Activated T-cell treated with anti-CD3 and anti-CD28 coated beads for 1 hour (primary cell): ENCODE results near the gene ZFP30.
"Not testable (repeated sequence)": the region's sequence is repeated elsewhere in the genome, so short reads cannot be mapped to it uniquely, and the experiment has no call there.

Source experiments
- DNase-seq: peaks from one replicate; pipeline ENCODE4 v3.0.0-alpha.2; 2020; ENCODE audit warnings: low read depth

Gene ZFP30

DNA sequence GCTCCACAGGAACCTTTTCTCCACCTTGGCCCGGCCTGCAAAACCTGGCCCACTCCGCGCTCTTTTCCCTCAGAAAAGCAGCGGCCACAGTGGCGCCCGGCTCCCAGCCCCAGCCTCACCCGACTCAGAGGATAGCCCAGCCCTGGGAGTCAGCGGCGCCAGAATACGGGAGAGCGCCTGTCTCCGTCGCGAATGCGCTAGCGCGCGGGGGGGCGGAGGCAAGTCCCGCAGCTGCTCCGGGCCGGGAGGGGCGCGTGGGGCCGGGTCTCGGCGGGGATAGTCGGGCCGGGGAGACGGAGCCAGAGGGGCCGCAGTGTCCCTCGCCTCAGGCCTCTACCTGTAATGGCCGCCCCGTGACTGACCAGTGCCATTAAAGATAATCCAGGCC lies at the start of gene ZFP30:
Gene ZFP30 (minus strand): TSS at position 165 of the 388 bp plus-strand sequence. CDS start 7,643 bp downstream, outside the sequence.
- DNase-seq = peak; percentile 65

DNA sequence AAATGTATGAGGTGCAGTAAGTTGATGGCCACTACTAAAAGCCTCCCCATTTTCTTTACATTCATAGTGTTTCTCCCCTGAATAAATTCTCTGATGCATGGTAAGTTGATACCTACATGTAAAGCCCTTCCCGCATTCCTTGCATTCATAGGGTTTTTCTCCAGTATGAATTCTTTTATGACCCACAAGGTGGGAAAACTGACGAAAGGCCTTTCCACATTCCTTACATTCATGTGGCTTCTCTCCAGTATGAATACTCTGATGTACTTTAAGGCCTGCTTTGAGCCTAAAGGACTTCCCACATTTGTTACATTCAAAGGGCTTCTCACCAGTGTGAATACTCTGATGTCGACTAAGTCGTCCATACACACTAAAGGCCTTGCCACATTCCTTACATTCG lies 43.8 kb upstream of the ZFP30 start:
- no peak for DNase-seq

DNA sequence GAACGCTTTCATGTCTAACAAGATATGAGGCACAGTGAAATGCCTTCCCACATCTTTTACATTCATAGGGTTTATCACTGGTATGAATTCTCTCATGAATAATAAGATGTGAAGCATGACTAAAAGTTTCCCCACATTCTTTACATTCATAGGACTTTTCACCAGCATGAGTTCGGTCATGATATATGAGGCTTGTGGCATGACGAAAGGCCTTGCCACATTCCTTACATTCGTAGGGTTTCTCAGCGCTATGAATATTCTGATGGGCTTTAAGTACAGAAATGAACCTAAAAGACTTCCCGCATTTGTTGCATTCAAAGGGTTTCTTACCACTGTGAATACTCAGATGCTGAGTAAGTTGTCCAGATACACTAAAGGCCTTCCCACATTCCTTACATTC lies 43.0 kb upstream of the ZFP30 start:
- no peak for DNase-seq

DNA sequence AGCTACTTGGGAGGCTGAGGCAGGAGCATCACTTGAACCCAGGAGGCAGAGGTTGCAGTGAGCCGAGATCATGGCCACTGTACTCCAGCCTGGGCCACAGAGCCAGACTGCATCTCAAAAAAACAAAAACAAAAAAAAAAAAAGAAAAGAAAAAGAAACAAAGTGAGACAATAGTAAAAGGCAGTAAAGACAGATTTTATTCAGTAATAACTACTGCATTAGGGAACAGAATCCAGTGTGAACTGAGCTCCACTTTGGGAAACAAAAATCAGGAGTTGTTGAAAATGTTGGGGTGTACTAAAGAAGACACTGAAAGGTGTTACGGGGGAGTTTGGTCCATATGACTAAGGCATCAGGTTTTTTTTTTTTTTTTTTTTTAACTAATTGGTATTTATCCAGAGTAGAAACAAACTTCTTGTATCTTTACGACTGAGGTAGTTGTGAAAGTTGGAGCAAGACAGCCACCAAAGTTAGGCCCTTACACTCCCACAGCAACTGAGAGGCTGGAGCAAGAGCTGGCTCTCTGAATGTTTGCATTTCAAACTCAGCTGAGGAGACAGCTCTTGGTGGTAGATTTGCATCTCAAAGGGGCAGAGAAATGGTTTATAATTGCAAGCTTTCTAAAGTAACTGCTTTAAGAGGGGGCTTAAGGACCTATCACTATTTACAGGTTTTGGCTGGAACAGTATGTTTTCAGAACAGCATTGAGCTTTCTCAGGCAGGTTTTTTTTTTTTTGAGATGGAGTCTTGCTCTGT lies 40.1 kb upstream of the ZFP30 start:
- DNase-seq = no peak

DNA sequence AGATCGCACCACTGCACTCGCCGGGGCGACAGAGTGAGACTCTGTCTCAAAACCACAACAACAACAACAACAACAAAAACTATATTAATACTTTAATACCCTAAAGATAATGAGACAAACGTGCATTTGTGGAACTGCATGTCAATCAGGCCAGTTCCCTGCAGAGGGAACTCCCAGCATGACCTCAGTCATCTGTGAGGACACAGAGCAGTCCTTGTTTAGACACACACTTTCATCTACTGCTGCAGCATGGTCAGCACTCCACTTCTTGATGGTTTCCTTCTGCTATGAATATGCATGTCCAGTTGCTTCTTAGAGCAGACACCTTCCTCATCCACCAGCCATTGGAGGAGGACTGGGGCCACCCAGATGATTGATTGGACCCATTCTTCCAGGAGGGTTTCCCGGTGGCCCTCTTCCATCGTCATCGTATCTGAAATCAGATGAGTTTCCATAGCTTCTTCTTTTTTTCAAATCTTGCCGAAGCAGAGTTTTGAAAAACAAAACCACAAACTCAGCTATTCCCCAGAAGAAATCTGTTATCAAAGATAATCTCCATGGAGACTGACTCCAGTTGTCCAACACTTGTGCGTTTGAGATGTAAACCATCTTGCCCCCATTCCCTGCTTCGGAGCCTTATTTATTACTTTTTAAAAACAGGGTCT lies 37.8 kb upstream of the ZFP30 start:
- no peak for DNase-seq

DNA sequence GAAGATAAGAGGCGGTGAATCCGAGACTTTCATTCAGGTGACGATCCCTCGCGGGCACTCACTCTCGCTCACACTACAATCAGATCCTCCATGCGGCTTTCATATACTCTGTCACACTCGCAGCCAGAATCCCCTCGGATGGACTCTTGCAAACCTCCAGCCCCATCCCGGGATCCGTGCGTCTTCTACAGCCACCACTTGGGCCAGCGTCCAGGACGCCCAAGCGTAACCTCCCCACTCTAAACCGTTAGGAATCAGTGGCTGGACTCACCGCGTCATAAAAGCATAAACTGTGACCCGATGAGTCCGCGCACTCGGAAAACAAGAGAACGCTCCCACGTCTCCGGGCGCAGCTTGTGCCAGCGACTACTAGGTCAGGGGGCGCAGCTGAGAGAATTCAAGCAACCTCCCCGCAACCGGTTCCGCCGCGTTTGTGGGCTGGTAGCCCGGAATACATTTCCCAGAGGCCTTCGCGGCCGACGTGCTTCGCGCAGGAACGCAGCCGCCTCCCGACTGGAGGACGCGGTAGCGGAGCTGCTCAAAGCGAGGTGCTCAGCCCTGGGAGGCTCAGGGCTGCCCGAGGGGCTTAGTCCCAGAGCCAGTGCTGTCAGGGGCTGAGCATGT lies 36.7 kb upstream of the ZFP30 start:
- peak; percentile 67 for DNase-seq

DNA sequence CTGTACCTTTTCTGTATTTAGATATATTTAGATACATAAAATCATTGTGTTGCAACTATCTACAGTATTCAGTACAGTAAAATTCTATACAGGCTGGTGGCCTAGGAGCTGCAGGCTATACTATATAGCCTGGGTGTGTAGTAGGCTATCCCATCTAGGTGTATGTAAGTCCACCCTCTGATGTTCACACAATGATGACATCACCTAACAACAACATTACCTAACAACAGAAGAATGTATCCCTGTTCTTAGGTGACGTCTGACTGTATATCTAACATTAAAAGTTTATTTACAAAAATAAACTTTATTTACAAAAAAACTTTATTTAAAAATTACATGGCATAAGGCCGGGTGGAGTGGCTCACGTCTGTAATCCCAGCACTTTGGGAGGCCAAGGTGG lies 28.3 kb upstream of the ZFP30 start:
- no peak for DNase-seq

DNA sequence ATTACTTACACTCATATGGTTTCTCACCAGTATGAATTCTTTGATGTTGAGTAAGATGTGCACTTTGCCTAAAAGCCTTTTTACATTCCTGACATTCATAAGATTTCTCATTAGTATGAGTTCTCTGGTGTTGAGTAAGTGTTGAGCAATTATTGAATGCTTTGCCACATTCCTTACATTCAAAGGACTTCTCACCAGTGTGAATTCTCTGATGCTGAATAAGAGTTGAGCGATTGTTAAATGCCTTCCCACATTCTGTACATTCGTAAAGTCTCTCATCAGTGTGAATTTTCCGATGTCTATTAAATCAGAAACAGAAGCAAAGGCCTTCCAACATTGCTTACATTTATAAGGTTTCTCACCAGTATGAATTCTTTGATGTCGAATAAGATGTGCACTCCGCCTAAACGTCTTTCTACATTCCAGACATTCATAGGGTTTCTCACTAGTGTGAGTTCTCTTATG lies 14.2 kb upstream of the ZFP30 start:
- DNase-seq = no peak

DNA sequence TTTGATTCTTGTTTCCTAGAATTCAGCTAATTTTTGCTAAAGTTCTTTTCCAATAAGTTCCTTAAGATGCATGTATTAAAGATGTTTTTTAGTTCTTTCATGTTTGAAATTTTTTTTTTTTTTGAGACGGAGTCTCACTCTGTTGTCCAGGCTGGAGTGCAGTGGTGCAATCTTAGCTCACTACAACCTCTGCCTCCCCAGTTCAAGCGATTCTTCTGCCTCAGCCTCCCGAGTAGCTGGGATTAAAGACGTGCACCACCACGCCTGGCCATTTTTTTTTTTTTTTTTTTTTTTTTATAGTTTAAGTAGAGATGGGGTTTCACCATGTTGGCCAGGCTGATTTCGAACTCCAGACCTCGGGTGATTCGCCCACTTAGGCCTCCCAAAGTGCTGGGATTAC lies 1.9 kb upstream of the ZFP30 start:
- not testable (repeated sequence) for DNase-seq

DNA sequence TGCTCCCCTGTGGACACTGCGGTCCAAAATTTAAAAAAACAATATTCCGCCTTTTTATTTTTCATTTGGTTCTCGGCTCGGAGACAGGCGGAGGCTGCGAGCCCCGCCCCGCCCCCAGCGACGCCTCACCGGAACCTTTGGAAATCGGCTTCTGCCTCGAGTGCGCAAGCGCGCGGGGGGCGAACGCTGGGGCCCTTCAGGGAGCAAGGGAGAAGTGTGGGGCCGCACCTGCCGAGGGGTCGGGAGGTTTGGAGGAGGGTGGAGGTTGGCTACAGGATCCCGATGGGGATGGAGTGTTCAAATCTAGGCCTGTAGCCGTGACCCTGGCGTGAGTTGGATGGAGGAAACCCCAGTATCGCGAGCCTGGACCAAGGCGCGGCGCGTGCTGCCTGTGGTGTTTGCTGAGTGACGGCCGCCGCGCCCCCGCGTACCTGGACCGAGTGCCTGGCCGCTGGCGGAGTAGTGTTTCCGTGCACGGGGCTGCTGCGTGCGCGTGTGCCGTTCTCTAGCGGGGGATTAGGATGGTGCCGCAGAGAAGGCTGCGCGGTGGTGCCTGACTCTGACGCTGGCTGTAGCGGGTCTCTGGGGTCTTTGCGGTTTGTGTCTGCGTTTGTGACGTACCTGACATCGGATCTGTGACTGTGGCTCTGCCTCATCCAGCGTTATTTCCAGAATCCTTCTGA lies 565 bp upstream of the ZFP30 start:
- peak; percentile 82 for DNase-seq

DNA sequence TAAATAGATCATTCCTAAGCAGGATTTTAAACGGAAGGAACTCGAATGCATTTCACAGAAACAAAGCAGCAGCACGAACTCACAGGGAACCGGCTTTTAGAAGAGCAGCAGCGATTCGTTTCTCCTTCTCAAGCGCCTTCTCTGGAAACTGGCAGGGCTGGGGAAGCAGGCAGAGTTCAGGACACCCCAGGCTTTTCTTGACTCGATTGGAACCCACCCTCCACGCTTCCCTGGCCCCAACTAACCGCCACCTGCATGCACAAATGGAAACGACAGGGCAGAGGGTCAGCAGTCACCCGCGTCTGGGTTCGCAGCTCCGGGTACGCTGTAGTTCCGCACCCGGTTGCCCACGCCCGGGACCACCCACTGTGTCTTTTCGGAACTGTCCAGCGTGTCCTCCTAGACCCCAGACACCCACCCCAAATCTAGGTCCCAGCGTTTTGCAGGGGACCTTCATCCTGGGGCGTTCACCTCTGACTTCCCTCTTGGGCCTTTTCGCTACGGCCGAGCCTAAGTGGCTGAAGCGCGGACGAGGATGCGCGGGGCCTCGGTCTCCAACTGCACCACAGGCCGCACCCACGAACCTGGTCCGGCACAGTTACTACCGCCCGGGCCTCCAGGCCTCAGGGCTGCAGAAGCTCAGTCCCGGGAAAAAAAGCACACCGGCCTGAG lies 500 bp downstream of the ZFP30 start:
- peak; percentile 0 for DNase-seq

DNA sequence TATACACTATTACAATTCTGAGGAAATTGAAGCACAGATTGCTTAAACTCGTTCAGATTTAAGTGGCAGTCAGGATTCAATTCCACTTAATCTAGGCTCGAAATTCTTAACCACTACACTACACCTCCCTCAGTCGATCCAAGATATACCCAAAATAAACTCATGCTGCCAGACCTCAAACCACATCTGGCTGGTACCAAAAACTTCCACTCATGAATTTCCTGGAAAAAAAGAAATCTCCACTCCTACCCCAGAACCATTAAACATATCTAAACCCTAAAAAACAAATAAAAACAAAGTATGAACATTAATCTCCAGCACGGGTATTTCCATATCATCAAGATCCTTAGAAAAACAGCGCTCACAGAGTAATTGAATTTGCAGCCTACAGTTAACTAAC lies 1.1 kb downstream of the ZFP30 start:
- no peak for DNase-seq

DNA sequence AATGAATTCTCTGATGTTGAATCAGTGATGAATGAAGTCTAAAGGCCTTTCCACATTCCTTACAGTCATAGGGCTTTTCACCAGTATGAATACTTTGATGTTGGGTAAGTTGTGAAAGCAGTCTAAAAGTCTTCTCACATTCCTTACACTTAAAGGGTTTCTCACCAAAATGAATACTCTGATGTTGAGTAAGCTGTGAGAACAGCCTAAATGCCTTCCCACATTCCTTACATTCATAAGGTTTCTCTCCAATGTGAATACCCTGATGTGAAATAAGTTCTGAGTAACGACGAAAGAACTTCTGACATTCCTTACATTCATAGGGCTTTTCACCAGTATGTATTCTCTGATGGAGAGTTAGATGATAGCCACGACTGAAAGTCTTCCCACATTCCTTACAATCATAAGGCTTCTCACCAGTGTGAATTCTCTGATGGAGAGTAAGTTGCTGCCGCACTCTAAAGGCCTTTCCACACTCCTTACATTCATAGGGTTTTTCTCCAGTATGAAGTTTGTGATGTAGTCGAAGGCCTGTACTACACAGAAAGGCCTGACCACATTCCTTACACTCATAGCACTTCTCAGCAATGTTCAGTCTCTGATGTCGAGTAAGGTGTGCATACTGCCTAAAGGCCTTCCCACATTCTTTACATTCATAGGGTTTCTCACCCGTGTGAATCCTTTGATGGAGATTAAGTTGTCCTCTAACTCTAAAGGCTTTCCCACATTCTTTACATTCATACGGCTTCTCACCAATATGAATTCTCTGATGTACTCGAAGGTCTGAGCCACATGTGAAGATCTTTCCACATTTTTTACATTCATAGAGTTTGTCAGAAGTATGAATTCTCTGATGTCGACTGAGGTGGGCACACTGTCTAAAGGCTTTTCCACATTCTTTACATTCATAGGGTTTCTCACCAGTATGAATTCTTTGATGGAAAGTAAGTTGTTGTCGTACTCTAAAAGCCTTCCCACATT lies 19.9 kb downstream of the ZFP30 start:
- DNase-seq = no peak

DNA sequence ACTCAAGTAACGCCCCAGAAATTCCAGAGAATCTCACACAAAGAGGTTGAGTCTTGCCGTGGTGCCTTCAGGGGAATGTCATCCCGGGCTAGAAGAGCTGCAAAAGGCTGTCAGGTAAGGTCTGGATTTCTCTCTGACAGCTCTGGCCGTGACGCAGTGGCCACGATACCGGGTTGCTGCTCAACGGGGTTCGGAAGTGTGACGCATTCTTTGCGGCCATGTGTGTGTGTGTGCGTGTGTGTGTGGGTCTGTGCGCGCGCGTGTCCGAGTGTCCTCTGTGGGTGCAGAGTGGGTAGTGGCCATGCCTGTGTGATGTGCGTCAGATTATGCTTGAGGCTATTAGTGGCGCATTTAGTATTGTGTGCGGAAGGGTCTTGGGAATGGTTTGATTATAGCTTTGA lies 60.3 kb downstream of the ZFP30 start:
- DNase-seq = peak; percentile 31

DNA sequence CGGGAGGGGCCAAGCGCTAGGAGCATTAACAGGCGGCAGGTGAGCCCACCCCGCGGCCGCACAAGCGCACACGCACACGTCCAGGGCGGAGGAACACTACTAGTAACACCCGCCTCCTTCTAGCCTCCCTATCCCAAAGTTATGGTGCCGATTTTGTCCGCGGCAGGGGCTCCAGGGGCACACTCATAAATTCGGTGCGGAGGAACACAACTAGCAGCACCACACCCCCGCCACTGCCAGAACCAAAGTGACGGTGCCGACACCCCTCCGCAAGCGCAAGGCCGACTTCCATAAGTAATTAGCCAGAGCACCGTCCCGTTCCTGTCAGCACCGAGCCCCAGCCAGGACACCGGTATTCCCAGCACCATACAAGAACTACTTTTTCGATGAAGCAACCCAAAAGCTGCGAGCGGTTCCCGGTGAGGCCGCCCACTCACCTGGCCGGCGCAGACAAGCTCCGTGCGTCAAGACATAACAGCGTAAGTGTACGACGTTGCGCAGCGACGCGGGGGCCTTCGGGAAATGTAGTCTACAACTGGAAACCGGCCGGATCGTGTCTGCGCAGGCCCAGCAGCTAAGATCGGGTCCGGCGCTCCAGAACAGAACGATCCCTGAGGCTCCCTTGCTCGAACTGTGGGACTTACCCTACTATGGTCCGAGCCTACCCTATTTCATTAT lies 60.8 kb downstream of the ZFP30 start, which contains the start of the genes ZNF540 and ZNF571:
Gene ZNF540 (plus strand): TSS at position 573 of the 678 bp plus-strand sequence. CDS start 3,572 bp downstream, outside the sequence.
Gene ZNF571 (minus strand): TSS at position 489 of the 678 bp plus-strand sequence. CDS start 8,116 bp downstream, outside the sequence.
- DNase-seq = peak; percentile 86

DNA sequence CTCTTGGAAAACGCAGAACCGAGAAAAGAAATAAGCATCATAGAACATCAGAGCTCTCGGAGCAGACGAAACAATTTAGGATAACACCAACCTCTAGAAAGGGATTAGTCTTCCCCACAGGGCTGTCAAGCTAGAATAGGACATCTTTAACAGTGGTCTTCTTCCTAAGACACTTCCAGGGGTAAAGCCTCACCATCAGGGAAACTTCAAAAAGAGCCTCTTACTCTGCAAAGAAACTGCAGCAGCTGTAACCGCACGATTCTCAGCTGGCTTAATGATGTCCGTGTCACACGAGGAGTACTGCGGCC lies 61.3 kb downstream of the ZFP30 start:
- no peak for DNase-seq

DNA sequence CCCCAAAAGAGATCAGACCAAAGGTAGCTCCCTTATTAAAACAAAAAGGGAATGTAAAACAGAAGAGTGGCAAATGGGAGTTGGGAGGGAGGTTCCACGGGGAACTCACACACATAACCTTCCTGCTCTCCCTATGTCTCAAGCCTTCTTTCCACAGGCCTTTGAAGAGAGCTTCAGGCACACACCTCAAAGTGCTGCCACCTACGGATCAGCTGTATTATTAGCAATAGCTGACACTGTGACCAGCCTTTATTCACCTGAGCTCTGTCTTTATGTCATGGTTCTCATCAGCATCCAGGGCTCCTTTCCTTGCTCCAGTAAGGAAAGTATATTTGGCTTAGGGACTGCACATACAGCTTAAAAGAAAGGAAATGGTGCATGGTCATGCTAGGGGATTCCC lies 71.9 kb downstream of the ZFP30 start:
- no peak for DNase-seq

DNA sequence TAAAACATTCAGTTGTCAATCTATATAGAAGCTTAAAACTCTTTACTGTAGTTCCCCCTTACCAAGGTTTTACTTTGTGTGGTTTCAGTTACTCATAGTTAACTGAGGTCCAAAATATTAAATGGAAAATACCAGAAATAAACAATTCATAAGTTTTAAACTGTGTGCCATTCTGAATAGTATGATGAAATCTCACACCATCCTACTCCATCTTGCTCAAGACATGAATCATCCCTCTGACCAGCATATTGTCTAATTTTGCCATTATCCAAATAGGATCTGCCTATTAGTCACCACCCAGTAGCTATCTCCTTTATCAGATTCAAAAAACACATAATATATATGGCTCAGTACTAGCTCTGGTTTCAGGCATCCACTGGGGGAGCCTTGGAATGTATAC lies 83.1 kb downstream of the ZFP30 start:
- DNase-seq = no peak

DNA sequence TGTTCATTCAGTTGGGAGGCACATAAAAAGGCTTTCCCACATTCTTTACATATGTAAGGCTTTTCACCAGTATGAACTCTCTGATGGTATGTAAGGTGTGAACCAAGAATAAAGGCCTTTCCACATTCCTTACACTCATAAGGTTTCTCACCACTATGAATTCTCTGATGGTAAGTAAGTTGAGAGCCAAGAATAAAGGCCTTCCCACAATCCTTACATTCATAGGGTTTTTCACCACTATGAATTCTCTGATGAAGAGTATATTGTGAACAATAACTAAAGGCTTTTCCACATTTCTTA lies 89.9 kb downstream of the ZFP30 start:
- DNase-seq = no peak

DNA sequence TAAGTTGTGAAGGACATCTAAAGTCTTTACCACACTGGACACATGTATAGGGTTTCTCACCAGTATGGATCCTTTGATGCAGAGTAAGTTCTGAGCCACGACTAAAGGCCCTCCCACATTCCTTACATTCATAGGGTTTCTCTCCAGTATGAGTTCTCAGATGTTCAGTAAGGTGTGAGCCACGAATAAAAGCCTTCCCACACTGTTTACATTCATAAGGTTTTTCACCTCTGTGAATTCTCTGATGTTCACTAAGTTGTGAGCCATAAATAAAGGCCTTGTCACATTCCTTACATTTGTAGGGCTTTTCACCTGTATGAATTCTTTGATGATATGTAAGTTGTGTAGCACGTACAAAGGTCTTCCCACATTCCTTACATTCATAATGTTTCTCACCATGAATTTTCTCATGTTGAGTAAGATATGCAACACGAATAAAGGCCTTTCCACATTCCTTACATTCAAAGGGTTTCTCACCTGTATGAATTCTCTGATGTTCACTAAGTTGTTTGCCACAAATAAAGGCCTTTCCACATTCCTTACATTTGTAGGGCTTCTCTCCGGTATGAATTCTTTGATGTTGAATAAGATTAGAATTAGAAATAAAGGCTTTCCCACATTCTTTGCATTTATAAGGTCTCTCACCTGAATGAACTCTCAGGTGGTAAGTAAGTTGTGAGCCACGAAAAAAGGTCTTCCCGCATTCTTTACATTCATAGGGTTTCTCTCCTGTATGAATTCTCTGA lies 90.5 kb downstream of the ZFP30 start:
- no peak for DNase-seq
